Neuron (in vitro differentiated cells): ENCODE data around the gene CYB561.

Source experiments
- H2AFZ ChIP-seq: one replicate; pipeline ENCODE4 v1.6.1; 2013; ENCODE audit warnings: low read depth, mild to moderate bottlenecking, inconsistent platforms, low read length, moderate library complexity
- H3K27me3 ChIP-seq: one replicate; pipeline ENCODE4 v1.6.1; 2013; ENCODE audit warnings: low read length; ENCODE audit not compliant: insufficient read depth
- H3K36me3 ChIP-seq: one replicate; pipeline ENCODE4 v1.6.1; 2013; ENCODE audit warnings: low read length; ENCODE audit not compliant: insufficient read depth
- H3K4me1 ChIP-seq: one replicate; pipeline ENCODE4 v1.6.1; 2013; ENCODE audit warnings: low read length; ENCODE audit not compliant: insufficient read depth
- H3K4me3 ChIP-seq: 2 replicates; pipeline ENCODE4 v1.5.1; 2013; ENCODE audit warnings: mild to moderate bottlenecking, low read length, moderate library complexity
- H3K9me3 ChIP-seq: one replicate; pipeline ENCODE4 v1.6.1; 2013; ENCODE audit warnings: low read length

CYB561 gene

GRCh38 chr17:63440770-63441335 is 5.3 kb downstream of the CYB561 start:
- Histone ChIP-seq H3K4me3 (no peak overlapping the region), H3K27me3 (no peaks in the 10 kb centered on the region), H3K4me1 (peaks cover 6% of the 10 kb centered on the region), H2AFZ (no peak overlapping the region), H3K9me3 (no peaks in the 10 kb centered on the region), H3K36me3 (no peaks in the 10 kb centered on the region)

- H3K36me3 ChIP-seq = no peaks in the 10 kb centered on the region
- H2AFZ ChIP-seq = no peak overlapping the region
- no peak overlapping the region for H3K4me3 ChIP-seq
- peaks cover 6% of the 10 kb centered on the region for H3K4me1 ChIP-seq
- H3K27me3 ChIP-seq = no peaks in the 10 kb centered on the region
- no peaks in the 10 kb centered on the region for H3K9me3 ChIP-seq
Observed at GRCh38 chr17:63440127-63440769, 5.9 kb downstream of the CYB561 start.

- H3K4me3 ChIP-seq = no peak overlapping the region
- H3K36me3 ChIP-seq = no peaks in the 10 kb centered on the region
- no peak overlapping the region for H2AFZ ChIP-seq
- no peaks in the 10 kb centered on the region for H3K9me3 ChIP-seq
- H3K4me1 ChIP-seq = peaks cover 6% of the 10 kb centered on the region
- H3K27me3 ChIP-seq = no peaks in the 10 kb centered on the region
Observed at GRCh38 chr17:63439687-63440086, 6.4 kb downstream of the CYB561 start.

- Histone ChIP-seq H3K27me3 (no peaks in the 10 kb centered on the region), H3K36me3 (no peaks in the 10 kb centered on the region), H2AFZ (no peak overlapping the region), H3K4me3 (no peak overlapping the region), H3K4me1 (peaks cover 13% of the 10 kb centered on the region), H3K9me3 (no peaks in the 10 kb centered on the region)
Observed at GRCh38 chr17:63438092-63439051, 7.7 kb downstream of the CYB561 start.

GRCh38 chr17:63437287-63438091 is 8.6 kb downstream of the CYB561 start:
- Histone ChIP-seq H3K4me1 (peaks cover 13% of the 10 kb centered on the region), H2AFZ (no peak overlapping the region), H3K36me3 (no peaks in the 10 kb centered on the region), H3K4me3 (no peak overlapping the region), H3K9me3 (no peaks in the 10 kb centered on the region), H3K27me3 (no peaks in the 10 kb centered on the region)

- Histone ChIP-seq H3K9me3 (no peaks in the 10 kb centered on the region), H3K27me3 (no peaks in the 10 kb centered on the region), H3K4me1 (peaks cover 13% of the 10 kb centered on the region), H3K36me3 (no peaks in the 10 kb centered on the region), H3K4me3 (no peak overlapping the region), H2AFZ (no peak overlapping the region)
Observed at GRCh38 chr17:63436523-63437110, 9.5 kb downstream of the CYB561 start.

- peaks cover 11% of the 10 kb centered on the region for H3K4me1 ChIP-seq
- H3K36me3 ChIP-seq = no peaks in the 10 kb centered on the region
- no peak overlapping the region for H2AFZ ChIP-seq
- no peak overlapping the region for H3K4me3 ChIP-seq
- no peaks in the 10 kb centered on the region for H3K9me3 ChIP-seq
- H3K27me3 ChIP-seq = no peaks in the 10 kb centered on the region
Observed at GRCh38 chr17:63435681-63436522, 10.2 kb downstream of the CYB561 start.

- no peaks in the 10 kb centered on the region for H3K36me3 ChIP-seq
- no peak overlapping the region for H3K4me3 ChIP-seq
- H3K27me3 ChIP-seq = no peaks in the 10 kb centered on the region
- H2AFZ ChIP-seq = no peak overlapping the region
- no peaks in the 10 kb centered on the region for H3K9me3 ChIP-seq
- peaks cover 7% of the 10 kb centered on the region for H3K4me1 ChIP-seq
Observed at GRCh38 chr17:63434951-63435571, 11.0 kb downstream of the CYB561 start.

- Histone ChIP-seq H3K4me3 (no peak overlapping the region), H3K4me1 (peaks cover 7% of the 10 kb centered on the region)
Observed at GRCh38 chr17:63433746-63434591, 12.1 kb downstream of the CYB561 start.

GRCh38 chr17:63431939-63432804 is 13.9 kb downstream of the CYB561 start:
- Histone ChIP-seq H3K36me3 (no peaks in the 10 kb centered on the region), H3K4me3 (no peak overlapping the region), H3K4me1 (peaks cover 7% of the 10 kb centered on the region), H3K9me3 (no peaks in the 10 kb centered on the region), H3K27me3 (no peaks in the 10 kb centered on the region), H2AFZ (no peak overlapping the region)

More at GRCh38 chr17:63433746-63434591, 12.1 kb downstream of the CYB561 start:
- Histone ChIP-seq H3K27me3 (no peaks in the 10 kb centered on the region), H3K36me3 (no peaks in the 10 kb centered on the region), H2AFZ (no peak overlapping the region), H3K9me3 (no peaks in the 10 kb centered on the region)
